ENCODE measurements around the gene C10orf105.

Gene C10orf105

GRCh38 chr10:71715860-71716259, 3.7 kb downstream of the C10orf105 start:
- FAIRE-seq: no peak

- no peak for FAIRE-seq
Measured at GRCh38 chr10:71715026-71715425, 4.6 kb downstream of the C10orf105 start.

GRCh38 chr10:71714592-71714991, 5.0 kb downstream of the C10orf105 start:
- FAIRE-seq: no peak

- no peak for FAIRE-seq
Measured at GRCh38 chr10:71714031-71714410, 5.6 kb downstream of the C10orf105 start.

GRCh38 chr10:71713135-71714030, 6.2 kb downstream of the C10orf105 start:
- FAIRE-seq: no peak

- FAIRE-seq: no peak
Measured at GRCh38 chr10:71712572-71713134, 6.9 kb downstream of the C10orf105 start.

- no peak for FAIRE-seq
Measured at GRCh38 chr10:71712170-71712569, 7.4 kb downstream of the C10orf105 start.

GRCh38 chr10:71711052-71711623, 8.4 kb downstream of the C10orf105 start:
- FAIRE-seq: no peak

- no peak for FAIRE-seq
Measured at GRCh38 chr10:71710519-71710918, 9.1 kb downstream of the C10orf105 start.

GRCh38 chr10:71708897-71709882, 10.4 kb downstream of the C10orf105 start:
- no peak for FAIRE-seq

- FAIRE-seq: no peak
Measured at GRCh38 chr10:71708301-71708703, 11.3 kb downstream of the C10orf105 start.

GRCh38 chr10:71707240-71707789, 12.3 kb downstream of the C10orf105 start:
- no peak for FAIRE-seq

- FAIRE-seq: no peak
Measured at GRCh38 chr10:71706216-71707121, 13.1 kb downstream of the C10orf105 start.

GRCh38 chr10:71705582-71705981, 14.0 kb downstream of the C10orf105 start:
- FAIRE-seq: no peak

GRCh38 chr10:71704816-71705215, 14.8 kb downstream of the C10orf105 start:
- FAIRE-seq: no peak

- FAIRE-seq: no peak
Measured at GRCh38 chr10:71703577-71703976, 16.0 kb downstream of the C10orf105 start.

GRCh38 chr10:71701496-71702132, 18.0 kb downstream of the C10orf105 start:
- no peak for FAIRE-seq

- no peak for FAIRE-seq
Measured at GRCh38 chr10:71700731-71701368, 18.7 kb downstream of the C10orf105 start.

GRCh38 chr10:71698737-71699136, 20.8 kb downstream of the C10orf105 start:
- FAIRE-seq: no peak
